Stomach (tissue), 4 donors: ENCODE data around the gene ZNF747.

ENCODE experiments used
- CTCF ChIP-seq, 7 experiments: fragments of 450-650 bp in 4 of 7; fragments of 200-600 bp in 3 of 7; sonication (generic) in 3 of 7; IDR thresholded peaks; one replicate each; pipeline ENCODE4 v1.5.1; 2016 to 2019; ENCODE audit warnings: antibody characterized with exemption in 7 of 7, control low read depth in 2 of 7, mild to moderate bottlenecking in 1 of 7
- EP300 ChIP-seq: sonication (generic); formaldehyde crosslinking; IDR thresholded peaks from one replicate; pipeline ENCODE4 v1.6.1; 2017; ENCODE audit warnings: antibody characterized with exemption
- POLR2A ChIP-seq, 4 donors: fragments of 450-650 bp; IDR thresholded peaks; one replicate each; pipeline ENCODE4 v1.6.1; 2016; ENCODE audit warnings: antibody characterized with exemption in 4 of 4, control low read depth in 2 of 4, mild to moderate bottlenecking in 1 of 4, moderate library complexity in 1 of 4
- POLR2AphosphoS5 ChIP-seq, 3 donors: sonication (generic); formaldehyde crosslinking; IDR thresholded peaks; one replicate each; pipeline ENCODE4 v1.6.1; 2016; ENCODE audit warnings: antibody characterized with exemption in 3 of 3

- TF ChIP-seq CTCF (IDR thresholded peaks at IDR 0.05) (no peak), POLR2A (IDR thresholded peaks at IDR 0.05) (no peak), POLR2AphosphoS5 (IDR thresholded peaks at IDR 0.05) (no peak), EP300 (no peak)
Measured at GRCh38 chr16:30546115-30546514, 11.5 kb upstream of the ZNF747 start.
